GM21619 (cell line): ENCODE data around the gene LYZL2.
A peak's percentile ranks its signal among the peaks of the same experiment; 100 is the strongest.
"Not testable (repeated sequence)": the region's sequence is repeated elsewhere in the genome, so short reads cannot be mapped to it uniquely, and the experiment has no call there.

Experiments
- ATAC-seq: cut with Tn5 transposase; IDR thresholded peaks from one replicate; pipeline ENCODE4 v1.9.1; 2021; ENCODE audit not compliant: unreplicated experiment

LYZL2 gene

GRCh38 chr10:30639946-30640786 lies 10.6 kb upstream of the LYZL2 start:
- no peak for ATAC-seq

- ATAC-seq: no peak
Measured at GRCh38 chr10:30637881-30638467, 8.4 kb upstream of the LYZL2 start.

GRCh38 chr10:30631188-30631587 lies 1.6 kb upstream of the LYZL2 start:
- no peak for ATAC-seq

DNA sequence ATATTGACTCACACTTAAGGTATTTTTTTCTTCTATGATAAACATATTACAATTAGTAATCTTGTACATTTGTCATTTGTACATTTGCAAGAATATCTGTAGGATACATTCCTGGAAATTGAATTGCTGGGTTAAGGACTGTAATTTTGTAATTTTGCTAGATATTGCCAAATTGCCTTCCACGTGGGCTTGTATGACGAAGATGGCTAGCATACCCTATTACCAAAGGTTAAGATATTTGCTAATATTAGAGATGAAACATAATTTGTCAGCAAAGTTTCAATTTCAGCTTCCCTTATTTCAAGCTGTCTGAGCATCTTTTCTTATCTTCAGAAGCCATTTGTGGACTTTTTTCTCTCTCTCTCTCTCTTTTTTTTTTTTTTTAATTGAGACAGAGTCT lies 1.0 kb upstream of the LYZL2 start:
- no peak for ATAC-seq

- ATAC-seq: not testable (repeated sequence)
Measured at GRCh38 chr10:30628576-30628975, 977 bp downstream of the LYZL2 start.

DNA sequence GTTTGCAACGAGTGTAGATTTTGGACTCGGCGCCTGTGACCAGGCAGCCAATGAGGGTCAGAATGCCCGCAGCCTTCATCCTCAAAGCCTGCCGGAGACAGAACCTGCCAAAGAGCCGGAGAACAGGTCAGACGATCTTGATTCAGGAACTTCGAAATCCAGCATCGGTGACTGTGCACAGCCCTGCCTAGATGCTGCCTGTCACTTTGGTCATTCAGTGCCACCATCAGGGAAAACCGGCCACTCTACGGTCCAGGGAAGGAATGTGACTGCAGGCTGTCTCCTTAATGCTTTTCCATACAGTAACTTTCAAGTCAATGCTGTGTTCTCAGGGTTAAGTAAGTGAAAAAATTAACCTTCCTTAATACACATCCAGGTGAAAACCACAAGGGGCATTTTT lies 2.7 kb downstream of the LYZL2 start:
- ATAC-seq: not testable (repeated sequence)

- not testable (repeated sequence) for ATAC-seq
Measured at GRCh38 chr10:30626196-30626595, 3.4 kb downstream of the LYZL2 start.

GRCh38 chr10:30625080-30625479 lies 4.5 kb downstream of the LYZL2 start:
- ATAC-seq: no peak

DNA sequence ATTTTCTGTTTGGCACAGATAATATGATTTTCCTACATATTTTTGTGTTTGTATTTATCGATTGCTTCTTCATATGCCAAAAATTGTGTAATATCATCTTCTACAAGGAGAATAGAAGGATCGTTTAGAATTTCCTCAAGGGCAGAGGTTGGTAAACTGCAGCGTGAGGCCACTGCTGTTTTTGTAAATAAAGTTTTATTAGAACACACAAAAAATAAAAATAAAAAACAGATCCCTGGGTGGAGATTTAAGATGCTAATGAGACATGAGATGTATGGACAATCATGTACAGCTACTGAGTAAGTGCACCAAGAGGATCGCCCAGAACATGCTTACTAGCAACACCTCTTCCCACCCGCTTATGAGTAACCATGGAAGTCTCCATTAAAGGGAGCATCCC lies 9.6 kb downstream of the LYZL2 start:
- ATAC-seq: no peak

DNA sequence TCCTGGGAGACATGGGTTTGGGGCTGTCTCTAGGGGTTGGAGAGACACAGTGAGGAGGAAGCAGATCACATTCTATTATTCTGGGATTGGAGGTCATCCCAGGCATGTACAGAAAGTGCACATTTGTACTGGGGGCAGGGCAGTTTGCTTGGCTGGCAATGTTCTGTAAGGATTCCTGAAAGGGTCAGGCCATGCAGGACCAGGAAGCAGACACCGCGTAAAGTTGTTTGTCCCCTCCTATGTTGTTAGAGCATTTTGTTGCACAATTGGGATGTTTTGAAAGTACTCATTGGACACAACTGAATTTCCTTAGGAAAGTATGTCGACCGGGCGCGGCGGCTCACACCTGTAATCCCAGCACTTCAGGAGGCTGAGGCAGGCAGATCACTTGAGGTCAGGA lies 12.5 kb downstream of the LYZL2 start:
- no peak for ATAC-seq

DNA sequence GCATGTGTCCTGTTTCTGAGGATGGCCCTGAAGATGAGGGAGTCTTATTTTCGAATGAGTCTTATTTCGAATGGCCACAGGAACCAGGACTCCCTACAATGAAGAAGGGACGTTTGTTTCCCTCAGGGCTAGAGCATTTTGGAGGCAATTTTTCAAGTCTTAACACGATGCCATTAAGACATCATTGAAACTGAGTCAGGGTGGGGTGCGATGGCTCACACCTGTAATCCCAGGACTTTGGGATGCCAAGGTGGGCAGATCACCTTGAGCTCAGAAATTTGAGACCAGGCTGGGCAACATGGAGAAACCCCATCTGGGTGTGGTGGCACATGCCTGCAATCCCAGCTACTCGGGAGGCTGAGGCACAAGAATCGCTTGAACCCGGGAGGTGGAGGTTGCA lies 18.5 kb downstream of the LYZL2 start:
- not testable (repeated sequence) for ATAC-seq

GRCh38 chr10:30607814-30608213 lies 21.7 kb downstream of the LYZL2 start:
- ATAC-seq: no peak

GRCh38 chr10:30606313-30606712 lies 23.2 kb downstream of the LYZL2 start:
- no peak for ATAC-seq

GRCh38 chr10:30605341-30606121 lies 24.0 kb downstream of the LYZL2 start:
- not testable (repeated sequence) for ATAC-seq

DNA sequence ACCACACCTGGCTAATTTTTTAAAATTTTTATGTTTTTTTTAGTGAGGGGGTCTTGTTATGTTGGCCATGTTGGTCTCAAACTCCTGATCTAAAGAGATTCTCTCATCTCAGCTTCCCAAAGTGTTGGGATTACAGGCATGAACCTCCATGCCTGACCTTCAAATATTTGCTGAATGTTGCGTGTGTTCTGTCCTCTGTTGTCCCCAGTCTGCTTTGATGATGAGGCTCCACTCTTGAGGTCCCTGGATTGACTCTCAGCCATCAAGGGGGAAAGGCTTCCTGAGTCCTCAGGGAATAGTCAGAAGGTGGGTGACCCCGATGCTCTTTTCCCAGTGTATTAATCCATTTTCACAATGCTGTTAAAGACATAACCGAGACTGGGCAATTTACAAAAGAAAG lies 26.0 kb downstream of the LYZL2 start:
- no peak for ATAC-seq

- no peak for ATAC-seq
Measured at GRCh38 chr10:30602747-30603146, 26.8 kb downstream of the LYZL2 start.

GRCh38 chr10:30600005-30600404 lies 29.5 kb downstream of the LYZL2 start:
- peak; percentile 50 for ATAC-seq

GRCh38 chr10:30598105-30598776 lies 31.3 kb downstream of the LYZL2 start:
- no peak for ATAC-seq

DNA sequence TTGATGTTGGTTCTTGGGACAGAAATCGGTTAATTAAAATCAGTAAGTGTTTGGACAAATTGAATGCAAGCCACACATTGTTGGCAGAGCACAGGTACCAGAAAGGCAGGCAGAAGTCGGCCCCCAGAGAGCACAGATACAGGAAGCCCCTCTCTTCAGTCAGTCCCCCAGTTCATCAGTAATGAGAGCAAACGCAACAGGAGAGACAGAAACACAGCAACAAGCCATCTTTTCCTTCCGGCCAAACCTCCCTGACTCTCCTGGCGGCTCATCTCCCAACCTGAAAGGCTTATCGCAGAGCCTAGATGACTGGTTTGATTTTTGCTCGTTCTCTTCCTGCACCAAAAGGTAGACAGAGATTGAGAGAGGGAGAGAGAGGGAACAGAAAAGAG lies 32.1 kb downstream of the LYZL2 start:
- ATAC-seq: not testable (repeated sequence)

DNA sequence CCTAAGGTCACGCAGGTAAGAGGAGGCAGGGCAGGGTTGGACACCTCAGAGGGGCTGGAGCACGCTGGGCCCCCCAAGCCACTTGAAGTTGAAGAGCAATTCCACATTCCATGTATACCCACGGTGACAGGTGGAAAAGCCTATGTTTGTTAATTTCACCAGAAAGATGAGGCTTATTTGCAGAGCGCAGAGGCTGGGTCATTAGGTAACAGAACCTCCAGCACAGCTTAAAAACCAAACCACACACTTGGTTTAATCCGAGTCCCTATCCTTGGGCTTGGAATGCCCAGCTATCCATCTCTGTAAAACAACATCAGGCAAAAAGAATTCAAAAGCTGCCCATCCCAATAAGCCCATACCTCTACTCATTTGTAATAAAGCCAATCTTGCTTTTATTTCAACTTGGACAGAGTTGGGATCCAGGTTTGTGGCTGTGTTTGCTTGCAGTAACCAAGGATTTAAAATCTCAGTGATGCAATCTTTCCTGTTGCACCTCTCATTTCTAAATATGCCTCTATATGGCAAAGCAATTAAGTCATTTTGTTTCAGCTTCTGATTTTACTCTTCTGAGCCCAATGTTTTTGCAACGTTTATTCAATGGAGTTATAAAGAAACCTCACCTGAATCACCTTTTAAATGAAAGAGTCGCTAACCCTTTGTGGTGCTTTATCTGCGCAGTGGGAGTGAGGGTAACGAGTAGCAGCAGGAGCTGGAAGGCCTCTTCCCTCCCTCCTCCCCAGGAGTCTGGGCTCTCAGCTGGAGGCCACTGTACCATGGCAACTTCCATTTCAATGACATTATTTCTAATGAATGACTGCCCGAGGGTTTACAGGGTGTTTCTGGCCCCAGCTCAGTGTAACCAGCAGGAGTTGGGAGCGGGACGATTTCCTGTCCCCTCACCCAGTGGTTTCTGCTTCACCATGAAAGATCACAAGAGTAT lies 32.8 kb downstream of the LYZL2 start:
- ATAC-seq: not testable (repeated sequence)
